ENCODE data around the gene CNTN4.

- TF ChIP-seq PKNOX1 (IDR thresholded peaks at IDR 0.05) (no peak), ZNF384 (IDR thresholded peaks at IDR 0.05) (no peak), ARNT (IDR thresholded peaks at IDR 0.05) (no peak)
These were observed 553.7 kb downstream of the CNTN4 start for GRCh38 chr3:2652386-2652785.

Data from HEK293T (cell line).